Measurements from ENCODE around the gene E4F1.
"Not testable (repeated sequence)": the region's sequence is repeated elsewhere in the genome, so short reads cannot be mapped to it uniquely, and the experiment has no call there.

The E4F1 gene

DNA sequence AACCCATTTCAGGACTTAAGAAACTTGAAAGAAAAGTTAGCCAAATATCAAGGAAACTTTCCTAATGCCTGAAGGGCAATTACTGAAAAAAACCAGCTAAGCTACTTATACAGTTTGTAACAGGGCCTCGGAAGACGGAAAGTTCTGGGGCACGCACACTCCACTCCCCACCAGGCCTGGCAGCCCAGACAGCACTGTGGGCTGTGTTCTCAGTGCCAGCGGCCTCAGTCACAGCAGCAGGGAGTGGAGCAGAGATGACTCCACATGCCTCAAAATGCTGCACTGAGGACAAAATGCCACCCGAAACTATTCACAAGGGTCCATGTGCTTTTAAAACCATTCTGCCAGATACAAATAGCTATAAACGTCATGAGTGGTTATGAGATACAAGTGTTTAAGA, 34.3 kb downstream of the E4F1 start:
- no peak overlapping the region for H3K9ac ChIP-seq (ENCODE audit: insufficient read length)

DNA sequence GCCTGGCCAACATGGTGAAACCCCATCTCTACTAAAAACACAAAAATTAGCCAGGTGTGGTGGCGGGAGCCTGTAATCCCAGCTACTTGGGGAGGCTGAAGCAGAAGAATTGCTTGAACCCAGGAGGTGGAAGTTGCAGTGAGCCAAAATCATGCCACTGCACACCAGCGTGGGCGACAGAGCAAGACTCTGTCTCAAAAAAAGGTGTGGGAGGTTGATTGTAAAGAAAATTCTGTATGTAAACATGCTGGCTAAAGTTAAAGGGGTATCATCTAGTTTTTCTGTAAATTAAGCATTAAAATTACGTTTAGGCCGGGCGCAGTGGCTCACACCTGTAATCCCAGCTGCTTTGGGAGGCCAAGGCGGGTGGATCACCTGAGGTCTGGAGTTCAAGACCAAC, 35.1 kb downstream of the E4F1 start:
- not testable (repeated sequence) for H3K9ac ChIP-seq (ENCODE audit: insufficient read length); DNase-seq (ENCODE audit: low read depth, low spot score); H3K27ac ChIP-seq; H3K4me3 ChIP-seq; H3K9me3 ChIP-seq (ENCODE audit: low read depth, low read length)
- peaks cover 100% of the 10 kb centered on the region for H3K36me3 ChIP-seq (ENCODE audit: insufficient read depth, low read length)

More for the DNA sequence above, 34.3 kb downstream of the E4F1 start:
- DNase-seq (ENCODE audit: low read depth, low spot score) = no peak
- peaks cover 100% of the 10 kb centered on the region for H3K36me3 ChIP-seq (ENCODE audit: insufficient read depth, low read length)
- no peaks in the 10 kb centered on the region for H3K9me3 ChIP-seq (ENCODE audit: low read depth, low read length)
- TF ChIP-seq FOXP2 (optimal IDR thresholded peaks at IDR 0.05; ENCODE audit: control extremely low read depth, extremely low read length, insufficient read depth) (no peak), POLR2AphosphoS5 (IDR thresholded peaks at IDR 0.05; ENCODE audit: borderline replicate concordance, low read depth, low read length) (no peak), EZH2 (IDR thresholded peaks at IDR 0.05) (no peak)
- H3K4me3 ChIP-seq = no peak overlapping the region
- H3K27ac ChIP-seq = 0 out of 2 replicates have a peak overlapping the region, but pooled peaks have one; percentile 25

DNA sequence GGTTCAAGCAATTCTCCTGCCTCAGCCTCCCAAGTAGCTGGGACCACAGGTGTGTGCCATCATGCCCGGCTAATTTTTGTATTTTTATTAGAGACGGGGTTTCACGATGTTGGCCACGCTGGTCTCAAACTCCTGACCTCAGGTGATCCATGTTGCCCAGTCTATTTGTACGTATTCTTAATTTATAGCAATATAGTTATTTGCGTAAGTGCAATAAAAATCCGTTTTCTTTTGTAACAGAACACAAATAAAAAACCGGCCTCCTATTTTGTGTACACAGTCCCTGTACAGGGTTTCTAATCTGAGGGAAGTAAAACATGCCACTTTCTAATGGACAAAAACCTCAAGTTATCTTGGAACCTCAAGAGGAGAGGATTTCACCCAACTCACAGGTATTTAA, 36.9 kb downstream of the E4F1 start:
- no peak for DNase-seq (ENCODE audit: low read depth, low spot score)
- TF ChIP-seq POLR2AphosphoS5 (IDR thresholded peaks at IDR 0.05; ENCODE audit: borderline replicate concordance, low read depth, low read length) (no peak), EZH2 (IDR thresholded peaks at IDR 0.05) (no peak), FOXP2 (optimal IDR thresholded peaks at IDR 0.05; ENCODE audit: control extremely low read depth, extremely low read length, insufficient read depth) (no peak)
- H3K9me3 ChIP-seq (ENCODE audit: low read depth, low read length) = no peaks in the 10 kb centered on the region
- no peak overlapping the region for H3K27ac ChIP-seq
- no peak overlapping the region for H3K4me3 ChIP-seq
- H3K9ac ChIP-seq (ENCODE audit: insufficient read length) = no peak overlapping the region
- H3K36me3 ChIP-seq (ENCODE audit: insufficient read depth, low read length) = peaks cover 99% of the 10 kb centered on the region

DNA sequence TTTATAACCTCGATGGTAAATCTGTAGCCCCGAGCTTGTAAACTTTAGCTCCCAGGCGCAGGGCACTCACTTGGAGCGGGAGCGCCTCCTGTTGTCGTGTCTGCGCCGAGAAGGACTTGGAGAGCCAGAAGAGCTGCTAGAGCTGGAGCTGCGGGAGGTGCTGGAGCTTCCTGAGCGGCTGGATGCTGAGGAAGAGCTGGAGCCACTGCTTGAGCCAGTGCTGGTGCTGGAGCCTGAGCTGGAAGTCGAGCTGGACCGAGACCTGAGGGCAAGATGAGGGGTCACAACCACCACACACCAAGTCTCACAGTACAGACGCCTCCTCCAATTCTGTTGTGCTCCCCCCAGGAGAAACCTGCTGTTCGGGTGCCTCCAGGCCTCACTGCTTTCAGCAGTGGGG, 39.6 kb downstream of the E4F1 start:
- H3K27ac ChIP-seq; DNase-seq (ENCODE audit: low read depth, low spot score); H3K9me3 ChIP-seq (ENCODE audit: low read depth, low read length); H3K4me3 ChIP-seq; H3K9ac ChIP-seq (ENCODE audit: insufficient read length): not testable (repeated sequence)
- peaks cover 85% of the 10 kb centered on the region for H3K36me3 ChIP-seq (ENCODE audit: insufficient read depth, low read length)

DNA sequence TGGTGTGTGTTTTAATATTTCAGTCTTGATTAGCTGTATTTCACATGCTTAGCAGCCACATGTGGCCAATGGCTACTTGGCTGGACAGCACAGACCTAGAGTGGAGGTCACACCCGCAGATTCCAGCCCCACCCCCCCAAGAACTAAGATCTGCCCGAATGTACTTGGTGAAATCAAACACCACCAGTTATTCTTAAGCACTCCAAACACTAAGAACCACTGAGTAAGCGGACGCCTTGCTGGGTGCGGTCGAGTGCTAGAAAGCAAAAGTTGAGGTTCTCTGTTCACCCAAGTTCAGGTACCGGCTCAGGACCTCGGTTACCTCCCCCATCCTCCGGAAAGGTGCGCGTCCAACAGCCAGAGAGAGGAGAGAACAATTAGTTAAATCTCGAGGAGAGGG, 43.5 kb downstream of the E4F1 start:
- DNase-seq (ENCODE audit: low read depth, low spot score); H3K9me3 ChIP-seq (ENCODE audit: low read depth, low read length): not testable (repeated sequence)
- peak overlapping the region; percentile 97 for H3K9ac ChIP-seq (ENCODE audit: insufficient read length)
- H3K4me3 ChIP-seq = peak overlapping the region; percentile 94
- 0 out of 2 replicates have a peak overlapping the region, but pooled peaks have one; percentile 13 for H3K27ac ChIP-seq
- peaks cover 47% of the 10 kb centered on the region for H3K36me3 ChIP-seq (ENCODE audit: insufficient read depth, low read length)

DNA sequence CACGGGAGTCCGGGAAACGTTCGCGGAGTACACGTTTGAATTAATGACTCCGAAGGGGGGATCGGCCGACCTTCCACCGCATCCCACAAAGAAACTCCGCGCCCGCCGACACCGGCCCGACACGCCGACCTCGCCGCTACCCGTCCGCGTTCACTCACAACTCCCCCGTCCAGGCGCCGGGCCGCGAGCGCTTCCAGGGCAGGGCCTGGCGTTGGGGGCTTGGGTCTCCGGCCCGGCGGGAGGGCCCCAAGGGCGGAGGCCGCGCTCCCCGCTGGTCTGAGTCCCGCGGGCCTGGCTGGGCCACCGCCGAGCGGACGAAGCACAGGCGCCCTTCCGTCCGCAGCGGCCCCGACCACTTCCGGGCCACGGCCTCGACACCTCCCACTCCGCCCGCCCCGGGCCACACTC, 44.1 kb downstream of the E4F1 start:
- DNase-seq (ENCODE audit: low read depth, low spot score); H3K9me3 ChIP-seq (ENCODE audit: low read depth, low read length): not testable (repeated sequence)
- Histone ChIP-seq H3K9ac (ENCODE audit: insufficient read length) (peak overlapping the region; percentile 97), H3K27ac (peak overlapping the region; percentile 91), H3K4me3 (peak overlapping the region; percentile 94), H3K36me3 (ENCODE audit: insufficient read depth, low read length) (peaks cover 40% of the 10 kb centered on the region)

DNA sequence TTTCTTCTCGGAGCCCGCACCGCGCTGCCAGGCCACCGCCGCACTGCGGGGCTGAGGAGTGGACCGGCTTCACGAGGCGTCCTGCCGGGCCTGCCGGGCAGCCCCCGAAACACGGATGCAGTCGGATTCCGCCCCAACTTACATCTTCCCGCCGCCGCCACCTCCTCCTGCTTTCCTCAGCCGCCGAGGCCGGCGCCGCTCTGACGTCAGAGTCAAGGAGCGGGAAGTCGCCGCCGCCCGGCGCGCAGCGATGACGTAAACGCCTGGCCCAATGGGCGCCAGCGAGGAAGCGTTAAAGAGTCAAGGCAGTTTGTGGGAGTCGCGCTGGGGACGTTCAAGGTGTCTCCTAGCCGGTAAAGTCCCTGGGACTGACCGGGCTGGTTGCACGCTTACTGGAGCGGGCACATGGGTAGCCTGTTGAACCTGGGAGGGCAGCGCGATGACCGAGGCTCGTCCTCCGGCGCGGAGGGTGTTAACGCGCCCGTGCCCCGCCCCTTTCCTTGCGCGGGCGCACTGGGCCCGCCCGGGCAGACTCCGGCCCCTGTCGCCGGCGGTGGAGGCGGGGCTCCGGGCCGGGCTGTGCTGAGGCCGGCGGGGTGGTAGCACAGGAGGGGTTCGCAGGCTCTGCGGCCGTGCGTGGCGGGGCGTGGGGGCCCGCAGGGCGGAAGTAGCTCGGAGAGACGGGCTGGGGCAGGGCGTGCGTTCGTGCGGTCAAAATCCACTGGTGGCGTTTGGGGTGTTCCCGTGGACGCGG, 44.7 kb downstream of the E4F1 start, which contains the start of gene RNPS1:
RNPS1 (minus strand) TSS at position 214 of the 754 bp plus-strand sequence. CDS start 3,483 bp downstream, outside the sequence.
- TF ChIP-seq FOXP2 (optimal IDR thresholded peaks at IDR 0.05; ENCODE audit: control extremely low read depth, extremely low read length, insufficient read depth) = peak; percentile 8
- no peak for TF ChIP-seq EZH2 (IDR thresholded peaks at IDR 0.05)
- peak; percentile 93 for TF ChIP-seq POLR2AphosphoS5 (IDR thresholded peaks at IDR 0.05; ENCODE audit: borderline replicate concordance, low read depth, low read length)
- H3K27ac ChIP-seq = peak within 1 kb of the TSS; percentile 91
- H3K9ac ChIP-seq (ENCODE audit: insufficient read length) = peak within 1 kb of the TSS; percentile 97
- peaks cover 35% of the 10 kb centered on the region for H3K36me3 ChIP-seq (ENCODE audit: insufficient read depth, low read length)
- peak within 1 kb of the TSS; percentile 94 for H3K4me3 ChIP-seq
- peak; percentile 62 for DNase-seq (ENCODE audit: low read depth, low spot score)
- H3K9me3 ChIP-seq (ENCODE audit: low read depth, low read length) = no peaks in the 10 kb centered on the region

DNA sequence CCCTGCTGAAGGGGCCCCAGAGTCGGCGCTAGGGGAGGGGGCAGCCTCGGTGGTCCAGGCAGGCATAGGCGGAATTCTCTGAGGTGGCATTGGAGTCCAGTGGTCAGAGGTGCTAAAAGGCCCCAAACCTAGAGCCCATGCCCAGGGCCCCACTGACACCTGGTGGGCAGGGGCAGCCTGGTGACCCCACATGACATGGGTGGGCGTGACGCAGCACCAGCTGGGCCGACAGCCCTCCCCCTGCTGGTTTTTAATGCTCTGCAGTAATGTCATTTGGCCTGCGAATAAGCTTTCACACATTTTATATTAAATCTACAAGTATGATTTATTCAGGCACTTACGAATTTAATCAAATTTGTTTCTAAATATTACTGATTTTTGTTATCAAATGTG, 46.7 kb downstream of the E4F1 start:
- Histone ChIP-seq H3K9me3 (ENCODE audit: low read depth, low read length) (no peaks in the 10 kb centered on the region), H3K4me3 (no peak overlapping the region), H3K9ac (ENCODE audit: insufficient read length) (no peak overlapping the region), H3K27ac (no peak overlapping the region), H3K36me3 (ENCODE audit: insufficient read depth, low read length) (peaks cover 15% of the 10 kb centered on the region)
- TF ChIP-seq FOXP2 (optimal IDR thresholded peaks at IDR 0.05; ENCODE audit: control extremely low read depth, extremely low read length, insufficient read depth) (no peak), EZH2 (IDR thresholded peaks at IDR 0.05) (no peak), POLR2AphosphoS5 (IDR thresholded peaks at IDR 0.05; ENCODE audit: borderline replicate concordance, low read depth, low read length) (no peak)
- no peak for DNase-seq (ENCODE audit: low read depth, low spot score)

DNA sequence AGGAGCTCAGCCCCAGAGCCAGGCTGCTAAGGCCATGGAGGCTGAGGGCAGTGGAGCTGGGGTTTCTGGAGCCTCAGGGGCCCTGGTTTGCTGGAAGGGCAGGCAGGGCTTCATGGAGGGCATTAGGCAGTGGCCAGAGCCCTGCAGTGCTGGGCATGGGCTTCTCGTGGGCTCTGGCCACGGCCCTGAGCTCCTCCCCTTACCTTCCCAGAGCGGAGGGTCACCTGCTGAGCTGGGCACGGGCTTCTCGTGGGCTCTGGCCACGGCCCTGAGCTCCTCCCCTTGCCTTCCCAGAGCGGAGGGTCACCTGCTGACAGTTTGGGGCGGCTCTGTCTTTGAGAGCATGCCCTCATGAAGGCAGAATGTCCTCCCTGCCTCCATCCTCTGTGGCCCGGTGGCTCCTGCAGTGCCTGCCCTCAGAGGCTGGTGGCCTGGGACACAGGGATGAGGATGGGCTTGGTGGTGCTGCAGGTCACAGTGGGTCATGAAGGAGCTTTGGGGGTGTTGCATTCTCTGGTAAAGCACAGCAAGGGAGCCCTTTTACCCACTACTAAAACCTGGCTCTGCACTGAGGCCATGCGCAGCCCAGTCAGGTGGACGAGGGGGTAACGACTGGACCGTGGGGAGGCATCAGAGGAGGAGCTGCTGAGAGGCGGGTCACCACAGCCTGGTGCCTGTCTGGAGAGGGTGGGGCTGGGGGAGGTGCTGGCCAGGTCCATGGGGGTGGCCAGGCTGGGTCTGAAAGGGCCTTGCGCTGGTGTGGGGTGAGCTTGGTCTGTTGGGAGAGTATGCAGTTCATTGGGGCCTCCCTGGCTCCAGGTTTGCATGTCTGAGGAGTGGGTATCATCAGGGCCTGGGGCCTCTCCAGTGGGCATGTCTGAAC, 47.4 kb downstream of the E4F1 start:
- no peak overlapping the region for H3K9ac ChIP-seq (ENCODE audit: insufficient read length)
- no peak overlapping the region for H3K27ac ChIP-seq

More for the DNA sequence above, 47.4 kb downstream of the E4F1 start:
- H3K36me3 ChIP-seq (ENCODE audit: insufficient read depth, low read length) = peaks cover 10% of the 10 kb centered on the region
- TF ChIP-seq POLR2AphosphoS5 (IDR thresholded peaks at IDR 0.05; ENCODE audit: borderline replicate concordance, low read depth, low read length) (no peak), EZH2 (IDR thresholded peaks at IDR 0.05) (no peak), FOXP2 (optimal IDR thresholded peaks at IDR 0.05; ENCODE audit: control extremely low read depth, extremely low read length, insufficient read depth) (no peak)
- H3K9me3 ChIP-seq (ENCODE audit: low read depth, low read length) = no peaks in the 10 kb centered on the region
- H3K4me3 ChIP-seq = no peak overlapping the region
- no peak for DNase-seq (ENCODE audit: low read depth, low spot score)

All from SK-N-MC (cell line).